Skeletal muscle satellite cell (primary cell): ENCODE results near the gene WSCD1.

ENCODE experiments used
- H3K27me3 ChIP-seq: 2 replicates; pipeline ENCODE4 v1.7.0; 2013; ENCODE audit warnings: low read length; ENCODE audit not compliant: control insufficient read depth, insufficient read depth
- H3K36me3 ChIP-seq: 2 replicates; pipeline ENCODE4 v1.7.0; 2013; ENCODE audit warnings: mild to moderate bottlenecking, control low read depth, low read length; ENCODE audit not compliant: insufficient read depth
- H3K4me1 ChIP-seq: 2 replicates; pipeline ENCODE4 v1.7.0; 2013; ENCODE audit warnings: low read length; ENCODE audit not compliant: control insufficient read depth, insufficient read depth
- H3K4me2 ChIP-seq: 2 replicates; pipeline ENCODE4 v1.7.0; 2013; ENCODE audit warnings: mild to moderate bottlenecking, low read length
- H3K4me3 ChIP-seq: 2 replicates; pipeline ENCODE4 v1.7.0; 2013; ENCODE audit warnings: low read length
- H3K9ac ChIP-seq: 2 replicates; pipeline ENCODE4 v1.7.0; 2013; ENCODE audit warnings: mild to moderate bottlenecking, low read depth, low read length, moderate library complexity
- H3K9me3 ChIP-seq: replicated peaks from 2 replicates; pipeline ENCODE4 v1.7.0; 2013; ENCODE audit warnings: mild to moderate bottlenecking, control low read depth, low read length

The WSCD1 gene

GRCh38 chr17:6140728-6141330 is 70.7 kb downstream of the WSCD1 start:
- H3K4me3 ChIP-seq, result no peak overlapping the region
- H3K27me3 ChIP-seq, result peaks cover 35% of the 10 kb centered on the region
- H3K4me1 ChIP-seq, result no peaks in the 10 kb centered on the region
- H3K9me3 ChIP-seq, result no peaks in the 10 kb centered on the region
- no peak overlapping the region for H3K4me2 ChIP-seq
- H3K9ac ChIP-seq, result no peak overlapping the region
- H3K36me3 ChIP-seq, result no peaks in the 10 kb centered on the region

- Histone ChIP-seq H3K9me3 (no peaks in the 10 kb centered on the region), H3K27me3 (peaks cover 21% of the 10 kb centered on the region), H3K4me3 (no peak overlapping the region), H3K4me2 (no peak overlapping the region), H3K36me3 (no peaks in the 10 kb centered on the region), H3K9ac (no peak overlapping the region), H3K4me1 (no peaks in the 10 kb centered on the region)
These were observed 72.5 kb downstream of the WSCD1 start for GRCh38 chr17:6142701-6143100.

- H3K4me2 ChIP-seq, result no peak overlapping the region
- no peaks in the 10 kb centered on the region for H3K36me3 ChIP-seq
- no peak overlapping the region for H3K9ac ChIP-seq
- H3K4me3 ChIP-seq, result no peak overlapping the region
- H3K4me1 ChIP-seq, result no peaks in the 10 kb centered on the region
- peaks cover 15% of the 10 kb centered on the region for H3K27me3 ChIP-seq
- no peaks in the 10 kb centered on the region for H3K9me3 ChIP-seq
These were observed 75.8 kb downstream of the WSCD1 start for GRCh38 chr17:6145946-6146345.

GRCh38 chr17:6147042-6147441 is 76.9 kb downstream of the WSCD1 start:
- Histone ChIP-seq H3K4me1 (no peaks in the 10 kb centered on the region), H3K36me3 (no peaks in the 10 kb centered on the region), H3K9ac (no peak overlapping the region), H3K4me3 (no peak overlapping the region), H3K4me2 (no peak overlapping the region), H3K9me3 (no peaks in the 10 kb centered on the region), H3K27me3 (peaks cover 11% of the 10 kb centered on the region)

- Histone ChIP-seq H3K27me3 (peaks cover 19% of the 10 kb centered on the region), H3K9ac (no peak overlapping the region), H3K4me2 (no peak overlapping the region), H3K4me1 (no peaks in the 10 kb centered on the region), H3K4me3 (no peak overlapping the region), H3K9me3 (no peaks in the 10 kb centered on the region), H3K36me3 (no peaks in the 10 kb centered on the region)
These were observed 83.2 kb downstream of the WSCD1 start for GRCh38 chr17:6153375-6153774.

GRCh38 chr17:6157716-6158115 is 87.5 kb downstream of the WSCD1 start:
- peaks cover 11% of the 10 kb centered on the region for H3K27me3 ChIP-seq
- no peak overlapping the region for H3K4me2 ChIP-seq
- H3K9ac ChIP-seq, result no peak overlapping the region
- H3K9me3 ChIP-seq, result no peaks in the 10 kb centered on the region
- no peaks in the 10 kb centered on the region for H3K36me3 ChIP-seq
- H3K4me1 ChIP-seq, result no peaks in the 10 kb centered on the region
- H3K4me3 ChIP-seq, result no peak overlapping the region

GRCh38 chr17:6159541-6160231 is 89.5 kb downstream of the WSCD1 start:
- Histone ChIP-seq H3K9ac (no peak overlapping the region), H3K36me3 (no peaks in the 10 kb centered on the region), H3K9me3 (no peaks in the 10 kb centered on the region), H3K4me1 (no peaks in the 10 kb centered on the region), H3K27me3 (peaks cover 24% of the 10 kb centered on the region), H3K4me2 (no peak overlapping the region), H3K4me3 (no peak overlapping the region)

GRCh38 chr17:6160232-6160555 is 90.0 kb downstream of the WSCD1 start:
- Histone ChIP-seq H3K36me3 (no peaks in the 10 kb centered on the region), H3K27me3 (peaks cover 26% of the 10 kb centered on the region), H3K9me3 (no peaks in the 10 kb centered on the region), H3K4me1 (no peaks in the 10 kb centered on the region), H3K4me3 (no peak overlapping the region), H3K4me2 (no peak overlapping the region), H3K9ac (no peak overlapping the region)

GRCh38 chr17:6160911-6161855 is 91.0 kb downstream of the WSCD1 start:
- Histone ChIP-seq H3K4me2 (no peak overlapping the region), H3K9me3 (no peaks in the 10 kb centered on the region), H3K9ac (no peak overlapping the region), H3K27me3 (peaks cover 26% of the 10 kb centered on the region), H3K4me1 (no peaks in the 10 kb centered on the region), H3K36me3 (no peaks in the 10 kb centered on the region), H3K4me3 (no peak overlapping the region)

- no peaks in the 10 kb centered on the region for H3K4me1 ChIP-seq
These were observed 92.0 kb downstream of the WSCD1 start for GRCh38 chr17:6162216-6162615.

GRCh38 chr17:6162892-6163291 is 92.7 kb downstream of the WSCD1 start:
- Histone ChIP-seq H3K9ac (no peak overlapping the region), H3K4me2 (no peak overlapping the region), H3K4me1 (no peaks in the 10 kb centered on the region), H3K4me3 (no peak overlapping the region), H3K9me3 (no peaks in the 10 kb centered on the region), H3K36me3 (no peaks in the 10 kb centered on the region), H3K27me3 (peaks cover 34% of the 10 kb centered on the region)

More at GRCh38 chr17:6162216-6162615, 92.0 kb downstream of the WSCD1 start:
- Histone ChIP-seq H3K27me3 (peaks cover 34% of the 10 kb centered on the region), H3K4me2 (no peak overlapping the region), H3K4me3 (no peak overlapping the region), H3K9me3 (no peaks in the 10 kb centered on the region), H3K36me3 (no peaks in the 10 kb centered on the region), H3K9ac (no peak overlapping the region)
